ENCODE results near the gene ATP6V1E1.
"Not testable (repeated sequence)": the region's sequence is repeated elsewhere in the genome, so short reads cannot be mapped to it uniquely, and the experiment has no call there.

Gene ATP6V1E1

GRCh38 chr22:17583151-17583550 lies 45.4 kb downstream of the ATP6V1E1 start:
- DNase-seq: no peak

GRCh38 chr22:17581631-17582030 lies 46.9 kb downstream of the ATP6V1E1 start:
- peak in 1 of 58 donors; percentile 29 for DNase-seq

GRCh38 chr22:17581056-17581455 lies 47.5 kb downstream of the ATP6V1E1 start:
- DNase-seq: no peak

DNA sequence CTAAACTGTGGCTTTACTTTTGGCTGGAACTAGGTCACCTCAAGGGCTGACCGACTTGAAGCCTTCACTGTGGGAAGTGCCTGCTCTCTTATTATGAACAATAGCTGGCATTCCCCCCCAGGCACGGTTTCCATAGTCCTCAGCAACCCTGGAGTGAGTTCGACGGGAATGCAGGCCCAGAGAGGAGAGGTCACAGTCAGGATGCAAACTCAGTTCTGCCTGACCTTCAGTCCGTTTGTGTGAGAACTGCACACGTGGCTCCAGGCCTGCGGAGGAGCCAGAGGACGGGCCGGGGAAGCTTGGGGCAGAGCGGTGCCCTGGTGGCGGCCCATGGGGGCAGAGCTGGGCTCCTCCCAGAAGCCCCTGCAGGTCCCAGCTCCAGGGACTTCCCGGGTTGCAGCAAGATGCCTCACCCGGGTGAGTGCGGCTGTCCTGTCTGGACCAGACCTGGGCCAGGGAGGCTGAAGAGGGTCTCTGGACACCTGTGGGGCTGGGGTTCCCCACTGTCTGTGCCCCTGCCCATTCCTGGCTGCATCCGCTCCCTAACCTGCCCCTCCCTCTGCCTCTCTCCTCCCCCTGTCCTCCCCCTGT lies 48.0 kb downstream of the ATP6V1E1 start:
- DNase-seq: peak in 2 of 58 donors; percentile 20 to 24

DNA sequence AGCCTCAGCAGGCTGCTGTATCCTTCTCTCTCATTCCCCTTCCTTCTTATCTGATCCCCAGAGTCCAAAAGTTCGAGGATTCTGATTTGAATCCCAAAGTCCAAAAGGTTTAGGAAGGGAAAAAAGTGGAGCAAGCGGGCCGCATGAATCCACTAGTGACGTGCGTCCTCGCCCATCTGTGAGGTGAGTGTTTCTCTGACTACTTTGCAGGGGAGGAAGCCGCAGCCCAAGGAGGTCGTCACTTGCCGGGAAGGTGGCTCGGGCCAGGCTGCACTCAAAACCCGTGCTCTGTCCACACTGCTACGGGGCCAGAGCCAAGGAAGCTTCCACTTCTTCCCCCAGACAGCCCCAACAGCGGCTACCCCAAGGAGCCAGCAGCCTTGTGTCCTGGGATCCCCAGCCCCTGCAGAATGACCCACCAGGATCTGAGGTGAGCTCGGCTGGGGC lies 49.0 kb downstream of the ATP6V1E1 start:
- no peak for DNase-seq

DNA sequence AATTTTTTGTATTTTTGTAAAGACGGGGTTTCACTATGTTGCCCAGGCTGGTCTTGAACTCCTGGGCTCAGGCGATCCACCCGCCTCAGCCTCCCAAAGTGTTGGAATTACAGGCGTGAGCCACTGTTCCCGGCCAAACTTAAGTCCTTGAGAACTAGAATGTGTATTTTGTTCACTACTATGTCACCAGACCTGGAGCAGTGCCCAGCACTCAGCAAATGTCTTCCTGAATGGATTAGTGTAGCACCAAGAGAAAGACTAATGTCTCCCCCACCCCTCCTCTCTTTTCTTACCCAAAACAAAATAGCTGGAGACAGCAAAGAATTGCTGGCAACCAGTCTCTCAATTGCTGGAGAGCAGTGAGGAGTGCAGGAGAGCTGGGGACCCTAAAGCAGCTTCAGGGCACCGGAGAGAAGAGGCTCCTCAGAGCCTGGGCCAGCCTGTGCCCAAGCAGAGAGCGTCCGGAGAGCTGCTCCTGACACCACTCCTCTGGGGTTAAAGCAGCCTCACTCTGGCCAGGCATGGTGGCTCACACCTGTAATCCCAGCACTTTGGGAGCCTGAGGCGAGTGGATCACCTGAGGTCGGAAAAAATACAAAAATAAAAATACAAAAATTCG lies 50.3 kb downstream of the ATP6V1E1 start:
- DNase-seq: peak in 50 of 58 donors; percentile 25 to 88 (median 62)

GRCh38 chr22:17576470-17576869 lies 52.1 kb downstream of the ATP6V1E1 start:
- DNase-seq: peak in 4 of 58 donors; percentile 25 to 54 (median 46)

- peak in 12 of 58 donors; percentile 13 to 71 (median 44) for DNase-seq
Measured at GRCh38 chr22:17575681-17576080, 52.9 kb downstream of the ATP6V1E1 start.

- no peak for DNase-seq
Measured at GRCh38 chr22:17575151-17575550, 53.4 kb downstream of the ATP6V1E1 start.

- peak in 56 of 58 donors; percentile 19 to 95 (median 80) for DNase-seq
Measured at GRCh38 chr22:17570851-17571631, 57.5 kb downstream of the ATP6V1E1 start.

- DNase-seq: peak in 27 of 58 donors; percentile 17 to 85 (median 47)
Measured at GRCh38 chr22:17569971-17570511, 58.5 kb downstream of the ATP6V1E1 start.

GRCh38 chr22:17566776-17567175 lies 61.8 kb downstream of the ATP6V1E1 start:
- DNase-seq: no peak

GRCh38 chr22:17566016-17566687 lies 62.4 kb downstream of the ATP6V1E1 start:
- DNase-seq: not testable (repeated sequence)

GRCh38 chr22:17563936-17564391 lies 64.6 kb downstream of the ATP6V1E1 start:
- peak in 26 of 58 donors; percentile 19 to 76 (median 50) for DNase-seq

- DNase-seq: peak in 48 of 58 donors; percentile 25 to 85 (median 60)
Measured at GRCh38 chr22:17562906-17563870, 65.4 kb downstream of the ATP6V1E1 start, which contains the start of gene SLC25A18. TSS of gene SLC25A18 (plus strand) at chr22:17563498. CDS start at chr22:17579945, 16,447 bp downstream.

DNA sequence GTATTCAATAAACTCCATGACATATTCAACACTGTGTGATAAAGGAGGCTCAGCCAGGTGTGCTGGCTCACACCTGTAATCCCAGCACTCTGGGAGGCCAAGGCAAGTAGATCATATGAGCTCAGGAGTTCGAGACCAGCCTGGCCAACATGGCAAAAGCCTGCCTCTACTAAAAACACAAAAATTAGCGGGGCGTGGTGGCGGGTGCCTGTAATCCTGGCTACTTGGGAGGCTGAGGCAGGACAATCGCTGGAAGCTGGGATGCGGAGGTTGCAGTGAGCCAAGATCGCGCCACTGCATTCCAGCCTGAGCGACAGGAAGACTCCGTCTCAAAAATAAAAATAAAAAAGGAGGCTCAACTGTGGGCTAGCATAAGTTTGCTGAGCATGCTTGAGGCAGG lies 69.4 kb downstream of the ATP6V1E1 start:
- DNase-seq: no peak

DNA sequence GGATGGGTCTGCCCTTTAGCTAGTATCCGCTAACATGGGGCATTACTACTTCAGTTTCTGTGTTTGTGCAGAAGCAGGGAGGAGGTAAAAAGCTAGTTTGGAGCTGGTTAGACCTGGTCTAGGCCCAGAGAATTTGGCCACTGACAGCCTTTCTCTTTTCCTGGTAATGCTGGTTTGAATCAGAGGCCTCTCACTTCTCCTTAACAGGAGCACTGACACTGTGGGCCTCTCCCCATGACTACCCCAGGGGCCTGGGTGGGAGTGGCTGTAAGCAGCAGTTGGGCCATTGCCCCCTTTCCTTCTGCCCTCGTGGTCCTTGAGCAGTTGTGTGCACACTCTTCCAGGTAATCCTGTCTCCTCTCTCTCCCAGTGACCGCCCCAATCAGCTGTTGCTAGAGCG lies 73.7 kb downstream of the ATP6V1E1 start:
- DNase-seq: no peak

GRCh38 chr22:17552737-17553136 lies 75.8 kb downstream of the ATP6V1E1 start:
- no peak for DNase-seq

DNA sequence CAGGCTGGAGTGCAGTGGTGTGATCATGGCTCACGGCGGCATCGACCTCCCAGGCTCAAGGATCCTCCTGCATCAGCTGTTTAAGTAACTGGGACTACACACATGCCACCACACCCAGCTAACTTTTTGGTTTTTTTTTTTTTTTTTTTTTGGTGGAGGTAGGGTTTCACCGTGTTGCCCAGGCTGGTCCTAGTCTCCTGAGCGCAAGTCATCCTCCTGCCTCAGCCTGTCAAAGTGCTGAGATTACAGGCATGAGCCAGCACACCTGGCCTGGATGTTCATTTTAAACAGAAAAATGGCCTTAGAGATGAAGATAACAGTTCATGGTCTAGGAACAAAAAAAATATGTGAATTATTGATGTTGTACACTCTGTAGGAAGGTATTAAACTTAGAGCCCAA lies 78.9 kb downstream of the ATP6V1E1 start:
- no peak for DNase-seq

DNA sequence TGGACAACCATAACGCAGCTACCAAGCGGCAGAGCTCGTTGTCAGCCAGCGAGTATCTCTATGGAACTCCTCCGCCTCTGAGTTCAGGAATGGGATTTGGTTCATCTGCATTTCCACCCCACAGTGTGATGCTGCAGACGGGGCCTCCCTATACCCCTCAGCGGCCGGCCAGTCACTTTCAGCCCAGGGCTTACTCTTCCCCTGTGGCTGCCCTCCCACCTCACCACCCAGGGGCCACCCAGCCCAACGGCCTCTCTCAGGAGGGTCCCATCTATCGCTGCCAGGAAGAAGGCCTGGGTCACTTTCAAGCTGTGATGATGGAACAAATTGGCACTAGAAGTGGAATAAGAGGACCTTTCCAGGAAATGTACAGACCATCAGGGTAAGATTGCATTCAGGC lies 79.4 kb downstream of the ATP6V1E1 start:
- no peak for DNase-seq
